ENCODE results near the gene OGT.

DNA sequence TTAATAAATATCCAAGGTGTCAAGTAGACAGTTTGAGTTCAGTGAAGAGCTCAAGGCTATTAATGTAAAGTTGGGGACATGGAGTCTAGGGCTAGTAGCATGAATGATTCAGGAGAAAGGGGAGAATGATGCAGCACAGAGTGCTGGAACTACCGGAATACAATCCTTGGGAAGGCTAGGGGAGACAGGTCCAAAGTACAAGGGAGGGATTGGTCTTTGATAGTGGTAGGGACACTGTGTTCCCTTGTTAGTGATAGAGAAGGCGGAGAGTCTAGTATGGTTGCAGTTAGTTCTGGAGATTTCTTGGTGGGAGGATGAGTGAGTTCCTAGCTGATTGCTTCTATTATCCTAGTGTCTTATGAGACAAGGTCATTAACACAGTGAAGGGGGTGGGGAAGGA, 54.0 kb downstream of the OGT start:
- TF ChIP-seq, protein P1, sequence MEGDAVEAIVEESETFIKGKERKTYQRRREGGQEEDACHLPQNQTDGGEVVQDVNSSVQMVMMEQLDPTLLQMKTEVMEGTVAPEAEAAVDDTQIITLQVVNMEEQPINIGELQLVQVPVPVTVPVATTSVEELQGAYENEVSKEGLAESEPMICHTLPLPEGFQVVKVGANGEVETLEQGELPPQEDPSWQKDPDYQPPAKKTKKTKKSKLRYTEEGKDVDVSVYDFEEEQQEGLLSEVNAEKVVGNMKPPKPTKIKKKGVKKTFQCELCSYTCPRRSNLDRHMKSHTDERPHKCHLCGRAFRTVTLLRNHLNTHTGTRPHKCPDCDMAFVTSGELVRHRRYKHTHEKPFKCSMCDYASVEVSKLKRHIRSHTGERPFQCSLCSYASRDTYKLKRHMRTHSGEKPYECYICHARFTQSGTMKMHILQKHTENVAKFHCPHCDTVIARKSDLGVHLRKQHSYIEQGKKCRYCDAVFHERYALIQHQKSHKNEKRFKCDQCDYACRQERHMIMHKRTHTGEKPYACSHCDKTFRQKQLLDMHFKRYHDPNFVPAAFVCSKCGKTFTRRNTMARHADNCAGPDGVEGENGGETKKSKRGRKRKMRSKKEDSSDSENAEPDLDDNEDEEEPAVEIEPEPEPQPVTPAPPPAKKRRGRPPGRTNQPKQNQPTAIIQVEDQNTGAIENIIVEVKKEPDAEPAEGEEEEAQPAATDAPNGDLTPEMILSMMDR (IDR thresholded peaks at IDR 0.05) = no peak
- no peak for TF ChIP-seq POLR2A (IDR thresholded peaks at IDR 0.05)
